ENCODE data around the gene ILDR2.

Gene ILDR2

GRCh38 chr1:166956872-166957271 is 18.5 kb downstream of the ILDR2 start:
- Histone ChIP-seq H3K4ac (ENCODE audit: low read depth, low read length) (no peak overlapping the region), H4K8ac (ENCODE audit: low read depth, low read length) (no peak overlapping the region), H4K91ac (ENCODE audit: low read depth, low read length) (no peak overlapping the region), H3K79me2 (ENCODE audit: control insufficient read depth, insufficient read depth, low read length, poor library complexity) (no peaks in the 10 kb centered on the region), H2AFZ (ENCODE audit: insufficient read depth, low read length, poor library complexity) (no peak overlapping the region), H3K23ac (ENCODE audit: low read length) (no peak overlapping the region), H3K18ac (ENCODE audit: low read length) (no peak overlapping the region), H3K27ac (ENCODE audit: low read depth, low read length) (no peak overlapping the region), H3K4me3 (ENCODE audit: low read depth, low read length) (no peak overlapping the region), H2BK120ac (ENCODE audit: insufficient read depth, low read length, poor library complexity) (no peak overlapping the region), H2AK5ac (ENCODE audit: low read length) (no peak overlapping the region), H2BK12ac (ENCODE audit: low read length) (no peak overlapping the region), H3K27me3 (ENCODE audit: insufficient read depth, low read length) (no peaks in the 10 kb centered on the region), H3K36me3 (ENCODE audit: control insufficient read depth in 1 of 2, insufficient read depth in 2 of 2, low read length in 2 of 2) (no peaks in the 10 kb centered on the region), H3K14ac (ENCODE audit: low read length) (no peak overlapping the region), H2BK5ac (ENCODE audit: low read depth, low read length, poor library complexity) (no peak overlapping the region), H3K79me1 (ENCODE audit: low read length) (no peaks in the 10 kb centered on the region), H4K12ac (ENCODE audit: low read depth, low read length) (no peak overlapping the region), H3K4me1 (ENCODE audit: control insufficient read depth in 1 of 2, insufficient read depth in 2 of 2, low read length in 2 of 2) (no peaks in the 10 kb centered on the region), H3K9me3 (ENCODE audit: insufficient read depth, low read depth, low read length) (no peaks in the 10 kb centered on the region), H3K4me2 (ENCODE audit: low read length) (no peak overlapping the region), H3K9ac (ENCODE audit: low read length) (no peak overlapping the region)
- no peak for DNase-seq
- WGBS (ENCODE audit: extremely low coverage, insufficient coverage, insufficient read length): no CpG with 5 or more reads among the region's 2 CpGs

- Histone ChIP-seq H4K91ac (ENCODE audit: low read depth, low read length) (no peak overlapping the region), H3K4ac (ENCODE audit: low read depth, low read length) (no peak overlapping the region), H4K8ac (ENCODE audit: low read depth, low read length) (no peak overlapping the region), H2BK120ac (ENCODE audit: insufficient read depth, low read length, poor library complexity) (no peak overlapping the region), H2AFZ (ENCODE audit: insufficient read depth, low read length, poor library complexity) (no peak overlapping the region), H3K79me2 (ENCODE audit: control insufficient read depth, insufficient read depth, low read length, poor library complexity) (no peaks in the 10 kb centered on the region), H3K4me2 (ENCODE audit: low read length) (no peak overlapping the region), H3K36me3 (ENCODE audit: control insufficient read depth in 1 of 2, insufficient read depth in 2 of 2, low read length in 2 of 2) (no peaks in the 10 kb centered on the region), H2BK12ac (ENCODE audit: low read length) (no peak overlapping the region), H3K9ac (ENCODE audit: low read length) (no peak overlapping the region), H3K27me3 (ENCODE audit: insufficient read depth, low read length) (no peaks in the 10 kb centered on the region), H3K9me3 (ENCODE audit: insufficient read depth, low read depth, low read length) (no peaks in the 10 kb centered on the region), H3K14ac (ENCODE audit: low read length) (no peak overlapping the region), H4K12ac (ENCODE audit: low read depth, low read length) (no peak overlapping the region), H3K79me1 (ENCODE audit: low read length) (no peaks in the 10 kb centered on the region), H3K4me3 (ENCODE audit: low read depth, low read length) (no peak overlapping the region), H3K27ac (ENCODE audit: low read depth, low read length) (no peak overlapping the region), H2BK5ac (ENCODE audit: low read depth, low read length, poor library complexity) (no peak overlapping the region), H2AK5ac (ENCODE audit: low read length) (no peak overlapping the region), H3K4me1 (ENCODE audit: control insufficient read depth in 1 of 2, insufficient read depth in 2 of 2, low read length in 2 of 2) (no peaks in the 10 kb centered on the region), H3K18ac (ENCODE audit: low read length) (no peak overlapping the region), H3K23ac (ENCODE audit: low read length) (no peak overlapping the region)
- no CpG with 5 or more reads among the region's 2 CpGs for WGBS (ENCODE audit: extremely low coverage, insufficient coverage, insufficient read length)
- DNase-seq: no peak
These were observed 19.1 kb downstream of the ILDR2 start for GRCh38 chr1:166956057-166956850.

GRCh38 chr1:166953491-166953890 is 21.8 kb downstream of the ILDR2 start:
- Histone ChIP-seq H3K23ac (ENCODE audit: low read length) (no peak overlapping the region), H3K79me2 (ENCODE audit: control insufficient read depth, insufficient read depth, low read length, poor library complexity) (no peaks in the 10 kb centered on the region), H4K91ac (ENCODE audit: low read depth, low read length) (no peak overlapping the region), H3K14ac (ENCODE audit: low read length) (no peak overlapping the region), H3K79me1 (ENCODE audit: low read length) (no peaks in the 10 kb centered on the region), H2BK120ac (ENCODE audit: insufficient read depth, low read length, poor library complexity) (no peak overlapping the region), H2BK5ac (ENCODE audit: low read depth, low read length, poor library complexity) (no peak overlapping the region), H4K12ac (ENCODE audit: low read depth, low read length) (no peak overlapping the region), H3K36me3 (ENCODE audit: control insufficient read depth in 1 of 2, insufficient read depth in 2 of 2, low read length in 2 of 2) (no peaks in the 10 kb centered on the region), H3K4me2 (ENCODE audit: low read length) (no peak overlapping the region), H3K27ac (ENCODE audit: low read depth, low read length) (no peak overlapping the region), H3K4me1 (ENCODE audit: control insufficient read depth in 1 of 2, insufficient read depth in 2 of 2, low read length in 2 of 2) (no peaks in the 10 kb centered on the region), H2AK5ac (ENCODE audit: low read length) (no peak overlapping the region), H3K4me3 (ENCODE audit: low read depth, low read length) (no peak overlapping the region), H3K18ac (ENCODE audit: low read length) (no peak overlapping the region), H3K9ac (ENCODE audit: low read length) (no peak overlapping the region), H3K27me3 (ENCODE audit: insufficient read depth, low read length) (peaks cover 3% of the 10 kb centered on the region), H4K8ac (ENCODE audit: low read depth, low read length) (no peak overlapping the region), H2BK12ac (ENCODE audit: low read length) (no peak overlapping the region), H3K4ac (ENCODE audit: low read depth, low read length) (no peak overlapping the region), H2AFZ (ENCODE audit: insufficient read depth, low read length, poor library complexity) (no peak overlapping the region), H3K9me3 (ENCODE audit: insufficient read depth, low read depth, low read length) (no peaks in the 10 kb centered on the region)
- no peak for DNase-seq

- peak in 1 of 2 donors; percentile 60 for DNase-seq
- Histone ChIP-seq H3K27ac (ENCODE audit: low read depth, low read length) (no peak overlapping the region), H3K9me3 (ENCODE audit: insufficient read depth, low read depth, low read length) (no peaks in the 10 kb centered on the region), H3K23ac (ENCODE audit: low read length) (no peak overlapping the region), H3K27me3 (ENCODE audit: insufficient read depth, low read length) (peaks cover 3% of the 10 kb centered on the region), H3K79me2 (ENCODE audit: control insufficient read depth, insufficient read depth, low read length, poor library complexity) (no peaks in the 10 kb centered on the region), H3K79me1 (ENCODE audit: low read length) (no peaks in the 10 kb centered on the region), H2BK5ac (ENCODE audit: low read depth, low read length, poor library complexity) (no peak overlapping the region), H4K8ac (ENCODE audit: low read depth, low read length) (no peak overlapping the region), H2BK12ac (ENCODE audit: low read length) (no peak overlapping the region), H4K12ac (ENCODE audit: low read depth, low read length) (no peak overlapping the region), H2AK5ac (ENCODE audit: low read length) (no peak overlapping the region), H2AFZ (ENCODE audit: insufficient read depth, low read length, poor library complexity) (no peak overlapping the region), H3K4me2 (ENCODE audit: low read length) (no peak overlapping the region), H3K4ac (ENCODE audit: low read depth, low read length) (no peak overlapping the region), H3K14ac (ENCODE audit: low read length) (no peak overlapping the region), H3K9ac (ENCODE audit: low read length) (no peak overlapping the region), H3K18ac (ENCODE audit: low read length) (no peak overlapping the region), H3K36me3 (ENCODE audit: control insufficient read depth in 1 of 2, insufficient read depth in 2 of 2, low read length in 2 of 2) (no peaks in the 10 kb centered on the region), H3K4me1 (ENCODE audit: control insufficient read depth in 1 of 2, insufficient read depth in 2 of 2, low read length in 2 of 2) (peaks cover 0 to 4% of the 10 kb centered on the region in 2 experiments), H2BK120ac (ENCODE audit: insufficient read depth, low read length, poor library complexity) (no peak overlapping the region), H4K91ac (ENCODE audit: low read depth, low read length) (no peak overlapping the region), H3K4me3 (ENCODE audit: low read depth, low read length) (no peak overlapping the region)
- WGBS (ENCODE audit: extremely low coverage, insufficient coverage, insufficient read length): no CpG with 5 or more reads among the region's 4 CpGs
These were observed 23.2 kb downstream of the ILDR2 start for GRCh38 chr1:166952002-166952746.
